Right lobe of liver (tissue), 4 donors: ENCODE data around the gene VSIG10L.

ENCODE experiments used
- CTCF ChIP-seq, 4 donors: fragments of 200-600 bp in 3 of 4; fragments of 450-650 bp in 1 of 4; IDR thresholded peaks; one replicate each; pipeline versions ENCODE4 v1.5.1 to v1.8.0; 2016 to 2022; ENCODE audit warnings: antibody characterized with exemption in 4 of 4, mild to moderate bottlenecking in 2 of 4
- POLR2A ChIP-seq: fragments of 450-650 bp; IDR thresholded peaks from one replicate; pipeline ENCODE4 v1.6.1; 2017; ENCODE audit warnings: antibody characterized with exemption, mild to moderate bottlenecking
- donor health status: DM: no; HTN: no; CAD: no.
- donor health status: DM: no; HTN: no; CAD: no.
- donor health status: DM: no; HTN: yes; CAD: no.

GRCh38 chr19:51295382-51296126 lies 46.4 kb downstream of the VSIG10L start:
- TF ChIP-seq CTCF (IDR thresholded peaks at IDR 0.05) (no peak), POLR2A (no peak)
